GM12891 (cell line): Measurements from ENCODE around the gene PPP6R1.
A peak's percentile ranks its signal among the peaks of the same experiment; 100 is the strongest.

Experiments used
- DNase-seq: peaks from one replicate; pipeline ENCODE4 v3.0.0; 2011; ENCODE audit warnings: low spot score; ENCODE audit not compliant: insufficient read length
- FAIRE-seq: peaks from 2 replicates; lab custom pipeline; 2011; peaks lifted over from hg19 to GRCh38; lab: Jason Lieb, UNC
- PAX5 ChIP-seq: IDR thresholded peaks from 2 replicates; pipeline ENCODE4 v1.6.1; 2011; ENCODE audit warnings: low read length, moderate library complexity, mild to moderate bottlenecking; ENCODE audit not compliant: insufficient read depth, severe bottlenecking
- POLR2A ChIP-seq: IDR thresholded peaks from 2 replicates; pipeline ENCODE4 v1.6.1; 2011; ENCODE audit warnings: low read depth, low read length, control low read depth
- POLR2AphosphoS5 ChIP-seq: IDR thresholded peaks from 2 replicates; pipeline ENCODE4 v1.6.1; 2011; ENCODE audit warnings: low read depth, low read length, control low read depth
- POU2F2 ChIP-seq: IDR thresholded peaks from 2 replicates; pipeline ENCODE4 v1.6.1; 2011; ENCODE audit warnings: low read depth, mild to moderate bottlenecking, control low read depth, low read length, moderate library complexity
- SPI1 ChIP-seq: IDR thresholded peaks from 2 replicates; pipeline ENCODE4 v1.6.1; 2011; ENCODE audit warnings: low read depth, low read length, control low read depth
- TAF1 ChIP-seq: IDR thresholded peaks from 2 replicates; pipeline ENCODE4 v1.6.1; 2011; ENCODE audit warnings: low read depth, low read length, control low read depth

PPP6R1 gene

GRCh38 chr19:55245236-55245904, 13.4 kb downstream of the PPP6R1 start:
- TF ChIP-seq SPI1 (no peak), TAF1 (no peak), POLR2A (no peak), POLR2AphosphoS5 (no peak)
- FAIRE-seq, result no peak

GRCh38 chr19:55244004-55244680, 14.7 kb downstream of the PPP6R1 start:
- TF ChIP-seq PAX5, result no peak
- no peak for TF ChIP-seq POLR2A
- no peak for TF ChIP-seq POLR2AphosphoS5
- no peak for TF ChIP-seq TAF1
- no peak for TF ChIP-seq SPI1
- TF ChIP-seq POU2F2, result no peak
- FAIRE-seq, result no peak
- no peak for DNase-seq

More at GRCh38 chr19:55245236-55245904, 13.4 kb downstream of the PPP6R1 start:
- no peak for DNase-seq

GRCh38 chr19:55242517-55242916, 16.3 kb downstream of the PPP6R1 start:
- TF ChIP-seq POLR2A (no peak), POLR2AphosphoS5 (no peak), PAX5 (no peak), POU2F2 (no peak), TAF1 (no peak), SPI1 (no peak)
- FAIRE-seq (no peak), DNase-seq (no peak)

- no peak for FAIRE-seq
These were observed 16.8 kb downstream of the PPP6R1 start for GRCh38 chr19:55241935-55242464.

GRCh38 chr19:55241143-55241934, 17.5 kb downstream of the PPP6R1 start:
- TF ChIP-seq TAF1 (no peak), SPI1 (no peak)
- no peak for DNase-seq
- no peak for FAIRE-seq

More at GRCh38 chr19:55241935-55242464, 16.8 kb downstream of the PPP6R1 start:
- DNase-seq, result no peak
- TF ChIP-seq POLR2A (no peak), PAX5 (no peak), POLR2AphosphoS5 (no peak), POU2F2 (no peak), TAF1 (no peak), SPI1 (no peak)

GRCh38 chr19:55240713-55241020, 18.1 kb downstream of the PPP6R1 start:
- no peak for FAIRE-seq
- no peak for TF ChIP-seq TAF1
- TF ChIP-seq POLR2AphosphoS5, result no peak
- TF ChIP-seq PAX5, result no peak
- no peak for TF ChIP-seq POU2F2
- no peak for TF ChIP-seq SPI1
- no peak for TF ChIP-seq POLR2A
- no peak for DNase-seq

- FAIRE-seq, result no peak
- DNase-seq, result no peak
These were observed 19.8 kb downstream of the PPP6R1 start for GRCh38 chr19:55239004-55239403.

GRCh38 chr19:55238030-55238429, 20.8 kb downstream of the PPP6R1 start:
- no peak for DNase-seq
- no peak for TF ChIP-seq TAF1
- no peak for TF ChIP-seq SPI1
- no peak for TF ChIP-seq PAX5
- no peak for TF ChIP-seq POU2F2
- TF ChIP-seq POLR2A, result no peak
- no peak for TF ChIP-seq POLR2AphosphoS5
- FAIRE-seq, result no peak

More at GRCh38 chr19:55239004-55239403, 19.8 kb downstream of the PPP6R1 start:
- TF ChIP-seq POU2F2 (no peak), SPI1 (no peak), POLR2A (no peak), PAX5 (no peak), POLR2AphosphoS5 (no peak), TAF1 (no peak)

GRCh38 chr19:55232986-55233385, 25.8 kb downstream of the PPP6R1 start:
- peak; percentile 51 for FAIRE-seq
- no peak for TF ChIP-seq SPI1
- no peak for TF ChIP-seq PAX5
- no peak for TF ChIP-seq POLR2AphosphoS5
- no peak for TF ChIP-seq POU2F2
- DNase-seq, result no peak
